Lung (tissue), 12 donors: Measurements from ENCODE around the gene SIN3A. TPM values are rescaled to one million over a fixed set of nuclear protein-coding genes. Genes with fewer than 3 reads are reported as not detected.
"Not testable (repeated sequence)": the region's sequence is repeated elsewhere in the genome, so short reads cannot be mapped to it uniquely, and the experiment has no call there.

Experiments
- ATAC-seq: fragments of 200-7000 bp; cut with Tn5 transposase; one replicate; pipeline ENCODE4 v1.9.1; 2020; ENCODE audit warnings: moderate number of reproducible peaks; ENCODE audit not compliant: insufficient read depth, low FRiP score
- DNase-seq, 3 donors: peaks; one replicate each; pipeline ENCODE4 v3.0.0-alpha.2; 2013 to 2017
- H3K27ac ChIP-seq, 2 donors: one replicate each; pipeline ENCODE4 v1.5.1; 2013; ENCODE audit warnings: mild to moderate bottlenecking in 2 of 2, moderate library complexity in 2 of 2, control low read depth in 1 of 2, inconsistent platforms in 1 of 2, low read depth in 1 of 2, low read length in 1 of 2
- H3K27me3 ChIP-seq, 3 donors: one replicate each; pipeline ENCODE4 v1.5.1; 2013; ENCODE audit warnings: low read length in 2 of 3; ENCODE audit not compliant: control insufficient read depth in 3 of 3, insufficient read depth in 3 of 3
- H3K36me3 ChIP-seq, 4 donors: one replicate each; pipeline ENCODE4 v1.5.1; 2013; ENCODE audit warnings: low read length in 4 of 4, mild to moderate bottlenecking in 1 of 4, moderate library complexity in 1 of 4; ENCODE audit not compliant: control insufficient read depth in 4 of 4, insufficient read depth in 4 of 4
- H3K4me1 ChIP-seq, 5 donors: one replicate each; pipeline ENCODE4 v1.5.1; 2013; ENCODE audit warnings: low read length in 5 of 5, mild to moderate bottlenecking in 2 of 5, moderate library complexity in 1 of 5; ENCODE audit not compliant: control insufficient read depth in 5 of 5, insufficient read depth in 5 of 5
- H3K4me3 ChIP-seq: one replicate; pipeline ENCODE4 v1.5.1; 2013; ENCODE audit warnings: mild to moderate bottlenecking, control low read depth, moderate library complexity
- H3K9ac ChIP-seq, 2 donors: one replicate each; pipeline ENCODE4 v1.5.1; 2013; ENCODE audit warnings: low read length in 2 of 2, control low read depth in 1 of 2; ENCODE audit not compliant: insufficient read depth in 1 of 2
- H3K9me3 ChIP-seq, 4 donors: one replicate each; pipeline ENCODE4 v1.5.1; 2013; ENCODE audit warnings: low read length in 3 of 4, mild to moderate bottlenecking in 1 of 4, moderate library complexity in 1 of 4; ENCODE audit not compliant: control insufficient read depth in 4 of 4, insufficient read depth in 3 of 4
- CTCF ChIP-seq: IDR thresholded peaks from 2 replicates; pipeline ENCODE4 v1.5.1; 2012; ENCODE audit warnings: mild to moderate bottlenecking; ENCODE audit errors: control extremely low read depth, extremely low read depth
- WGBS, 2 donors: extraction: QIAGEN DNeasy Blood & Tissue Kit; methylation state at CpG; one replicate each; pipeline ENCODE4 v1.1.7; 2013; 5-methylcytosine and 5-hydroxymethylcytosine counted together
- polyA plus RNA-seq, 2 donors: library from polyadenylated mRNA; stranded (reverse); fragments of 200-250 nt; gene quantifications; one replicate each; pipeline ENCODE4 v1.2.1, GENCODE V29; 2013
- total RNA-seq, 2 donors: library from RNA; depleted of rRNA in 1 of 2; stranded (reverse); fragments of >200 nt in 1 of 2; gene quantifications; one replicate each; pipeline ENCODE4 v1.2.1, GENCODE V29; 2014 to 2021
- donor health status: control.
- donor health status: control.
- donor health status: Bipolar disorder and iron deficiency.
- donor health status: healthy.
- donor health status: DM: yes; HTN: yes; CAD: no.

The SIN3A gene
- total and polyA plus RNA-seq, 4 donors = 9.8 to 86.1 (median 43.0) TPM

- H3K4me1 ChIP-seq = no peaks in the 10 kb centered on the region
- H3K4me3 ChIP-seq = no peak overlapping the region
- no peak overlapping the region for H3K27ac ChIP-seq
- no peak overlapping the region for H3K9ac ChIP-seq
- whole genome bisulfite sequencing, 2 donors = 96 to 100% methylated on average over 1 of the region's 1 CpG
- no peaks in the 10 kb centered on the region for H3K27me3 ChIP-seq
- H3K36me3 ChIP-seq = peaks cover 4 to 23% (median 12%) of the 10 kb centered on the region in 4 donors
- TF ChIP-seq CTCF = no peak
- H3K9me3 ChIP-seq = no peaks in the 10 kb centered on the region
- DNase-seq = no peak
- ATAC-seq = no peak
Observed at GRCh38 chr15:75483106-75483505, 31.6 kb upstream of the SIN3A start.

- not testable (repeated sequence) for H3K27ac ChIP-seq, H3K4me3 ChIP-seq, H3K9me3 ChIP-seq, DNase-seq, H3K4me1 ChIP-seq, H3K9ac ChIP-seq, ATAC-seq, H3K27me3 ChIP-seq
- 97% methylated on average over 45 to 54 of the region's 54 CpGs for WGBS, 2 donors
- H3K36me3 ChIP-seq = peaks cover 4 to 19% (median 11%) of the 10 kb centered on the region in 4 donors
Observed at GRCh38 chr15:75480463-75480862, 29.0 kb upstream of the SIN3A start.

GRCh38 chr15:75479670-75480069, 28.2 kb upstream of the SIN3A start:
- H3K4me1 ChIP-seq = no peaks in the 10 kb centered on the region
- H3K4me3 ChIP-seq = no peak overlapping the region
- ATAC-seq (no peak), DNase-seq (no peak)
- WGBS, 2 donors = 84 to 95% methylated on average over 2 of the region's 2 CpGs
- no peaks in the 10 kb centered on the region for H3K9me3 ChIP-seq
- no peak overlapping the region for H3K9ac ChIP-seq
- no peaks in the 10 kb centered on the region for H3K27me3 ChIP-seq
- H3K27ac ChIP-seq = no peak overlapping the region
- peaks cover 4 to 19% (median 11%) of the 10 kb centered on the region in 4 donors for H3K36me3 ChIP-seq
- no peak for TF ChIP-seq CTCF

GRCh38 chr15:75477094-75477493, 25.6 kb upstream of the SIN3A start:
- H3K36me3 ChIP-seq = peaks cover 7 to 22% (median 12%) of the 10 kb centered on the region in 4 donors
- not testable (repeated sequence) for ATAC-seq, H3K27me3 ChIP-seq, H3K9ac ChIP-seq, H3K4me1 ChIP-seq, H3K4me3 ChIP-seq, DNase-seq, H3K9me3 ChIP-seq, H3K27ac ChIP-seq
- WGBS, 2 donors = 96 to 97% methylated on average over 5 of the region's 5 CpGs
